Measurements from ENCODE around the gene PDE2A. TPM values are rescaled to one million over a fixed set of nuclear protein-coding genes. Genes with fewer than 3 reads are reported as not detected.
A peak's percentile ranks its signal among the peaks of the same experiment; 100 is the strongest.

The PDE2A gene
- total RNA-seq, 1 donor from 2014 or later: not detected

DNA sequence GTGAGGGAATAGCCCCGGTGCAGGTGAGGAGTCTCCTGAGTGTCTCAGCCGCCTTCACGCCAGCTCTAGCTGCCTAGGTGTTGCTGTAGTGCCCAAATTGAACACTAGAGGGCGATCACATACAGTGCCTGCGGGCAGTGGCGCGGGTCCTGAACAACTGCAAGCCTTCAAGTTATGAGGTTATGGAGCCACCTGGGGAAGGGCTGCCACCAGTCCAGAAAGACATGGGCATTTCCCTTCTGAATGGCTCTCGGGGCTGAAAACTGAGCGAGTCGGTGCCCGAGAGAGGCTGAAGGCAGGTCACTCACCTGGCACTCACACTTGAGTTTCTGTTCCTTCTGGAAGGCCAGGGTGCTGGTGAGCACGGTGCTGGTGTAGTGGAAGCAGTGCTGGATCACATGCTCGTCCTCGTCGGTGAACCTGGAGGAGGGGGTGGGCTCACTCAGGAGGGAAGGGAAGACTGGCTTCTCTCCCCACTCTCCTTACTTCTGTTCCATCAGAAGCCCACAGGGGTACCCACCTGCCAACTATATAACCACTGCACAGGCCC, 88.4 kb downstream of the PDE2A start:
- H3K36me3 Mint-ChIP-seq (ENCODE audit: unreplicated experiment): no peaks in the 10 kb centered on the region
- DNase-seq (ENCODE audit: extremely low spot score, unreplicated experiment): no peak
- peaks cover 73% of the 10 kb centered on the region for H3K27me3 Mint-ChIP-seq (ENCODE audit: unreplicated experiment)
- TF ChIP-seq, protein P1, sequence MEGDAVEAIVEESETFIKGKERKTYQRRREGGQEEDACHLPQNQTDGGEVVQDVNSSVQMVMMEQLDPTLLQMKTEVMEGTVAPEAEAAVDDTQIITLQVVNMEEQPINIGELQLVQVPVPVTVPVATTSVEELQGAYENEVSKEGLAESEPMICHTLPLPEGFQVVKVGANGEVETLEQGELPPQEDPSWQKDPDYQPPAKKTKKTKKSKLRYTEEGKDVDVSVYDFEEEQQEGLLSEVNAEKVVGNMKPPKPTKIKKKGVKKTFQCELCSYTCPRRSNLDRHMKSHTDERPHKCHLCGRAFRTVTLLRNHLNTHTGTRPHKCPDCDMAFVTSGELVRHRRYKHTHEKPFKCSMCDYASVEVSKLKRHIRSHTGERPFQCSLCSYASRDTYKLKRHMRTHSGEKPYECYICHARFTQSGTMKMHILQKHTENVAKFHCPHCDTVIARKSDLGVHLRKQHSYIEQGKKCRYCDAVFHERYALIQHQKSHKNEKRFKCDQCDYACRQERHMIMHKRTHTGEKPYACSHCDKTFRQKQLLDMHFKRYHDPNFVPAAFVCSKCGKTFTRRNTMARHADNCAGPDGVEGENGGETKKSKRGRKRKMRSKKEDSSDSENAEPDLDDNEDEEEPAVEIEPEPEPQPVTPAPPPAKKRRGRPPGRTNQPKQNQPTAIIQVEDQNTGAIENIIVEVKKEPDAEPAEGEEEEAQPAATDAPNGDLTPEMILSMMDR (IDR thresholded peaks at IDR 0.05): peak; percentile 91
- H3K4me1 Mint-ChIP-seq (ENCODE audit: unreplicated experiment): peaks cover 10% of the 10 kb centered on the region
- H3K9me3 Mint-ChIP-seq (ENCODE audit: unreplicated experiment): no peaks in the 10 kb centered on the region
- H3K27ac Mint-ChIP-seq (ENCODE audit: unreplicated experiment): no peak overlapping the region
- H3K4me3 Mint-ChIP-seq (ENCODE audit: unreplicated experiment): no peak overlapping the region

DNA sequence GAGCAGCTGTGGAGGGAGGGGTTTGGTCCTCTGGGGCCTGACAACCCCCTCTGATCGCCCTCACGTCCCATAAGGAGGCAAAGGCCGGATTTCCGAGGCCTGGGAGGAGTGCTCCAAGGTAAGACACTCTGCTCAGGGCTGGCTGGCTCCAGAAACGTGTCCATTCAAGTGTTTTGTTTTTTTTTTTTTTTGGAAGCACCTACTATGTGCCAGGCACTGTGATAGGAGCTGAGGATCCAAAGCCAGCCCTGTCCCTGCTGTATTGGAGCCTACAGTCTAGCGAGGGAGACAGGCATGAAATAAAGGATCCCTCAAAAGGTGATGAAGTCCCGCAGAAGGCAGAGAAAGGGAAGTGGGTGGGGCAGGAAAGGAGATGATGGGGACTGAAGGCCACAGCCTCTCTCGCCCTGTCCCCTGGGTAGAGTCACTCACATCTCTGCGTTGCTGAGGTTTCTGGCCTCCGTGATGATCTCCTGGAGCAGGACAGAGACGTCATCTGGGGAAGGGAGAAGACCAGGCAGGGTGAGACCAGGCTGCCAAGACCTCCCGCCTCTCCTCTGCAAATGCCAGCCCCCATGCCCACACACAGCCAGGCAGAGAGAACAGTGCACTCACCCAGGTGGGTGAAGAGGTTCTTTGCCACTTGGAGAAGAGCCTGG, 89.2 kb downstream of the PDE2A start:
- DNase-seq (ENCODE audit: extremely low spot score, unreplicated experiment): no peak
- Mint-ChIP-seq H3K4me3 (ENCODE audit: unreplicated experiment) (no peak overlapping the region), H3K27me3 (ENCODE audit: unreplicated experiment) (peaks cover 72% of the 10 kb centered on the region), H3K27ac (ENCODE audit: unreplicated experiment) (no peak overlapping the region), H3K9me3 (ENCODE audit: unreplicated experiment) (no peaks in the 10 kb centered on the region), H3K36me3 (ENCODE audit: unreplicated experiment) (no peaks in the 10 kb centered on the region), H3K4me1 (ENCODE audit: unreplicated experiment) (peaks cover 7% of the 10 kb centered on the region)
- TF ChIP-seq, protein P1 (IDR thresholded peaks at IDR 0.05): no peak

DNA sequence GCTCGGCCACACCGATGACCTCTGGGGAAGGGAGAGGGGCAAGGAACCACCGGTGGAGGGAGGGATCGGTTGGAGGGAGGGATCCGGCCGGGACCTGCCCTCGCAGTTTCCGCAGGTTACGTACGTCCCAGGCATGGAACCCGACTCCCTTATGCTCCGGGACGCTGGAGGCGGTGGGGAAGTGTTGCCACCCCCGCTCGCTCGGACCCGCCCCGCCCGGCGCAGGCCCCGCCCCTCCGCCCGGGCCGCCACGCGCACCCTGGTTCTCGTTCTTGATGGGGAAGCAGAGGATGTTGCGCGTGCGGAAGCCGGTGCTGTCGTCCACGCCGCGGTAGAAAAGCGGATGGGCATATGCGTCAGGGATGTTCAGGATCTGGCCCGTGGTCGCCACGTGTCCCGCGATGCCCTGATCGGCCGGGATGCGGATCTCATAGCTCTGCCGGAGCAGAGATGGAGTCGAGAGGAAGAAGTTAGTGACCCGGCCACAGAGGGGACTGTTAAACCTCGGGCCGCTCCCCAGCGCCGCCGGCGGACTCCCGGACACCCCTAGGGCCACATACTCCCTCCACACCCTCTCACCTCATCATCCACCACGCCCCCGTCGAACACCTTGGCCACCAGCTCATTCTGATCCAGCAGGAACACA, 89.8 kb downstream of the PDE2A start:
- no peak for DNase-seq (ENCODE audit: extremely low spot score, unreplicated experiment)
- Mint-ChIP-seq H3K36me3 (ENCODE audit: unreplicated experiment) (no peaks in the 10 kb centered on the region), H3K4me3 (ENCODE audit: unreplicated experiment) (no peak overlapping the region), H3K9me3 (ENCODE audit: unreplicated experiment) (no peaks in the 10 kb centered on the region), H3K27me3 (ENCODE audit: unreplicated experiment) (peaks cover 65% of the 10 kb centered on the region), H3K4me1 (ENCODE audit: unreplicated experiment) (peaks cover 3% of the 10 kb centered on the region), H3K27ac (ENCODE audit: unreplicated experiment) (no peak overlapping the region)
- TF ChIP-seq, protein P1 (IDR thresholded peaks at IDR 0.05): no peak

DNA sequence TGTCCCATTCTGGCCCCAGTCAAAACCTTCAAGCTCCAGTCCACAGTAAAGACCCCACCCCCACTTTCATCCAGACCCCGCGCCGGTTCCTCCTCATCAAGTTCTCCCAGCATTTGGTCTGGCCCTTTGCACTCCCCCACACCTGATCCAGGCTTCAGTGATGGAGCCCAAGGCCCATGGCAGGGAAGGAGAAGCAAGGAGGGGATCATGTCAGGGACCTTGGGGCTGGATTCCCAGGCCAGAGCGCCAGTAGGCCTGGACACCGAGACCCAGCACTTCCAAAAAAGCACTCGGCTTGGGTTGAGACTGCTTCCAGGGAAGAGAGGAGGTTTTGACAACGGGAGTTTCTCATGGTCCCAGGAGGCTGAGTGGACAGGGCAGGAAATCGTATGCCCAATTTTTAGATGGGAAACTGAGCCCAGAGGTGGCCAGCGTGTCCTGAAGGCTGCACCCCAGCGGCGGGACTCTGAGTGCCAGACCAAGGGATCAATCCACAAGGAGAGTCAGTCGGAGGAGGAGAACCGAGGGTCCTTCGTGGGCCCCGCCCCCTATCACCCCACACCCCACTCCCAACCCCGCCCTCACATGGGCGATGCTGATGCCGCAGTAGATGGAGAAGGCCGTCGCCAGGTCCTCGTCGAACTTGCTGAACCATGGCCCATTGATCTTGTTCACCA, 90.5 kb downstream of the PDE2A start:
- H3K27me3 Mint-ChIP-seq (ENCODE audit: unreplicated experiment): peaks cover 60% of the 10 kb centered on the region
- TF ChIP-seq, protein P1 (IDR thresholded peaks at IDR 0.05): no peak
- H3K36me3 Mint-ChIP-seq (ENCODE audit: unreplicated experiment): no peaks in the 10 kb centered on the region
- H3K9me3 Mint-ChIP-seq (ENCODE audit: unreplicated experiment): no peaks in the 10 kb centered on the region
- peaks cover 3% of the 10 kb centered on the region for H3K4me1 Mint-ChIP-seq (ENCODE audit: unreplicated experiment)
- no peak for DNase-seq (ENCODE audit: extremely low spot score, unreplicated experiment)
- H3K27ac Mint-ChIP-seq (ENCODE audit: unreplicated experiment): no peak overlapping the region
- no peak overlapping the region for H3K4me3 Mint-ChIP-seq (ENCODE audit: unreplicated experiment)

DNA sequence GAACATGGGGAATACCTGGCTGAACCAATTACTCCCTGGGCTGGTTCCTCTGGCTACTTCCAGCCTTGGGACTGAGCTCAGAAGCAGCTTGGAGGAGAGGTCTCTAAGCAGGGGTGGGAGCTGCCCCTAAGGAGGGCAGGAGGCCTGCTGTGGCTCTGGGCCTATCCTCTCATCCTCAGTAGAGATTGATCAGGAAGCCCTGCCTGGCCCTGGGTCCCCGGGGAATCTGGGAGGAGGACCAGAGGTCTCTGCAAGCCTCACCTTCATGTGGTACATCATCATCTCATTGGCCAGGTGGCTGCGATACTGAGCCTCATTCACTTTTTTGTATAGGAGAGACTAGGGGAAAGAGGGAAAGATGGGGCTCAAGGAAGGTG, 91.1 kb downstream of the PDE2A start:
- H3K9me3 Mint-ChIP-seq (ENCODE audit: unreplicated experiment): no peaks in the 10 kb centered on the region
- no peaks in the 10 kb centered on the region for H3K36me3 Mint-ChIP-seq (ENCODE audit: unreplicated experiment)
- TF ChIP-seq, protein P1 (IDR thresholded peaks at IDR 0.05): no peak
- H3K4me1 Mint-ChIP-seq (ENCODE audit: unreplicated experiment): peaks cover 3% of the 10 kb centered on the region
- no peak for DNase-seq (ENCODE audit: extremely low spot score, unreplicated experiment)
- peaks cover 55% of the 10 kb centered on the region for H3K27me3 Mint-ChIP-seq (ENCODE audit: unreplicated experiment)
- no peak overlapping the region for H3K4me3 Mint-ChIP-seq (ENCODE audit: unreplicated experiment)
- no peak overlapping the region for H3K27ac Mint-ChIP-seq (ENCODE audit: unreplicated experiment)
